Measurements from ENCODE around the gene NOL11.
A peak's percentile ranks its signal among the peaks of the same experiment; 100 is the strongest.
"Not testable (repeated sequence)": the region's sequence is repeated elsewhere in the genome, so short reads cannot be mapped to it uniquely, and the experiment has no call there.

NOL11 gene

DNA sequence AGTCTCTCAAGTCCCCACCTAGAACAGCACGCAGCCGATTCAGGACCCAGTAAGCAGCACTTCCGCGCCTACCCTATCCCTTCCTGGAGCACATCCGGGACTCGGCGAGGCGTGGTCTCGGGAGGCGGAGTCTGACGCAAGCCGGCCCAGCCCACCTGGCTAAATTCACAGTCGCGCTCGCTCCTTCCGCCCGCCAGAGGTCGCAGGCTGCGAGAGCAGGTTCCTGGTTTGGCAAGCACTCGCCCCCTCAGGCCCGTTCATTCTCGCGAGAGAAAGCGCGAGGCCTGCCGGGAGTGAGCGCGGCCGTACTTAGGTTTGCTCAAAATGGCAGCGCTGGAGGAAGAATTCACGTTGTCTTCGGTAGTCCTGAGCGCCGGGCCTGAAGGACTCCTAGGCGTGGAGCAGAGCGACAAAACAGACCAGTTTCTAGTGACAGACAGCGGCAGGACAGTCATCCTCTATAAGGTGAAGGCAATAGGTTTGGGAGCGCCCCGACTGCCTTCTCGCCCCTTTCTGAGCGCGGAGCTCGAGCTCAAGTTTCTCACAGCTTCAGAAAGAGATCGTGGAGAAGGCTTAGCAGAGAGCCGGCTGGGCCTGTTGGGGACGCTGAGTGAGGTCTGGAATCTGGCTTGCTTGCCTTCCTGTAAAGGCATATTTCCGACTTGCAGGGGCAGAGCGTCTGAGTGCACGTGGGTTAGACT, at the start of gene NOL11:
Gene NOL11 (plus strand): TSS at position 313 of the 701 bp plus-strand sequence. CDS start 12 bp downstream, at position 325.
- DNase-seq, result peak; percentile 100

- DNase-seq, result no peak
Measured at GRCh38 chr17:67671493-67671892, 46.2 kb upstream of the NOL11 start.

DNA sequence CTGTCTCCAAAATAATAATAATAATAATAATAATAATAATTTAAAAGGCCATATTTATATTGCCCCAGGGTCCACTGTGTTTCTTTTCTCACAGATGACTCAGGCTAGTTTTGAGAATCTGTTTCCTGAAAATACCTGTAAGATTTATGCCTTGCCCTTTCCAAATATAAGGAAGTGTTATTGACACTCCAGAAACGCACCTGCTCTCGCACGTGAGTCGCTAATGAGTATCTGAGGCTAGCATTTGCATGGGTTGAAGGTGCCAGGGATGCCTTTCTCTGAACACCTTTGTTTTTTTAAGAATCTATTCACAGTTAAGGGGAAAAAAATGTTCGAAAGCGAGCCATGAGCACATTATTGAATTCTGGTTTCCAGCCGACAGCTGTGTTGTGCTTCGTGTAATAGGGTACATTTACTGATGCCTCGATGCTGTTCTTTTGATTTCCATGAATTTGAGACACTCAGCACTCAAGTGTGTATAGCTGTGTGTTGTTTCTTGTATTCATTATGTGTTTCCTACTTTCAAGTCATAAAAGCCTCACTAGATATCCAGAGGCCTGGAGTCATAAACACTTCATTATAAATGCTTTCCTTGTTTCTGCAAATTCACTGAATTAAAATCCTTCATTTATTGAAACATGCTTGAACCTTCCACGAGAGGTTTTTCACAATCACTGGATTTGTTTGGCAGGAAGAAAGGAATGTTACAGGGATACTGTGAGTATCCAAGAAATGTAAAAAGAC, 45.0 kb upstream of the NOL11 start:
- no peak for DNase-seq

GRCh38 chr17:67675481-67675880, 42.3 kb upstream of the NOL11 start:
- no peak for DNase-seq

GRCh38 chr17:67676305-67676704, 41.4 kb upstream of the NOL11 start:
- no peak for DNase-seq

DNA sequence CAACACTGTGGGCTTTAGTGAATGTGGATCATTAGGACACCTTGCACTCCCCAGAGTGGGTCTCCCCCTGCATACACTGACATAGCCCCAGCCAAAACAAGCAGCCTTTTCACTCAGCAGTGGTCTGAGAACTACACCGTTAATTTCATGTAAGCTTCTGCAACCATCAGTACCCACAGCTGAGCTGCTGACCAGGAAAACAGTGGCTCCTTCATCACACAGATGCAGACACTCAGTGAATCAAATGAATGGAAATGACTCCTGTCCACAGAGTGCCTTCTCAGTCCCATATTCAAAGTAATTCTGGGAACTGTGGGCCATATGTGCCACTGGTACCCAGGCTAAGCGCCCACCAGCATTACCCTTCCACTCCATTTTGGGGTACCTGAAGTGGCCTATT, 39.3 kb upstream of the NOL11 start:
- DNase-seq, result no peak

GRCh38 chr17:67679225-67679624, 38.5 kb upstream of the NOL11 start:
- DNase-seq, result no peak

DNA sequence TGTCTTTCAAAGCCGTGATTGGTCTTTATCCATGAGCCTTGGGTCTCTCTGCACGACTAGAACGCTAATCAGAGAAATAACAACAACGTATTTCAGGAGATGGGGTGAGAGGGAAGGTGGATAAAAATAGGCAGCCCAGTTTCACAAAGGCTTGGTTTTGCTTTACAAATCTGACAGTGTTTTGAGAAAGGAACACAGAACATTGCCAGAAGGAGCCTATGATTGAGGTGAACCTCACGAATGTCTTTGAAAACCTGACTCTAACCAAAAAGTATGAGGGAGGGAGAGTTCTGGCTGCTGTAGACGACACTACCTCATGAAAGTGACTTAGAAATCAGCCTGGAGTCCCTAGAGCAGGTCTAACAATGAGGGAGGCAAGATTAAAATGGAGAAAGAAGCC, 38.0 kb upstream of the NOL11 start:
- no peak for DNase-seq

GRCh38 chr17:67680445-67681224, 37.1 kb upstream of the NOL11 start:
- no peak for DNase-seq

DNA sequence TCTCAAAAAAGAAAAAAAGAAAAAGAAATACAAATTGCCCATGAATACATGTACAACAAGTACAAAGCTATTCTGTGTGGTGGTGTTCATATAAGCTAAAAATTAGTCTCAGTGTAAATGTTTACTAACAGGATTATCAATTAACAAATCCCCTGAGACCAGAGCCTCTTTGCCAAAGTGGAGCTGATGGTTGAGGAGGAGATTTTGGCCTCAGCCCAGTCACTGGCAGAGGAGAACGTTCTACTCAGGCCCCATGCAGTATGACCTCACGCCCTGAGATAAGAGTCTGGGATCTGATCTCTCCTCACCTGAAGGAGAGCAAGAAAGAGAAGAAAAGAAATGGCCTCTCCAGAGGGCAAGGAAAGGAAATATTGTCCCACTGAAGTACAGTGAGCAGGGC, 35.5 kb upstream of the NOL11 start:
- DNase-seq, result no peak

DNA sequence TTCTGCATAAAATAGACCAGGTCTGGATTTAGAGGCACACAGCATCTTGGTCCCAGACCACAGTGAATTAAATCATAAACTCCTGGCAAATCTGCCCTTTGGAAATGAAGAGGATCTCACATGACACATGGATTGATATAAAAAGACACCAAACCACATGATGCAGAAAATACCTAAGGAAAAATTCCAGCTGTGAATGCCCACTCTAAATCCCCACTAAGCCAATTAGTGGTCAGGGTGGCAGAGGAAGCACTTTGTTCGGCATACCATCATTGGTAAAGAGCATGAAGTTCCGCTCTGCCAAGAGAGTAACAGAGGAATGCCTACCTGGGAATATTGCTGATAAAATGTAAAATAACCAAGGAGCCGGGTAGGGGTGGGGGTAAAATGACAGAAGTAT, 32.4 kb upstream of the NOL11 start:
- DNase-seq, result no peak

DNA sequence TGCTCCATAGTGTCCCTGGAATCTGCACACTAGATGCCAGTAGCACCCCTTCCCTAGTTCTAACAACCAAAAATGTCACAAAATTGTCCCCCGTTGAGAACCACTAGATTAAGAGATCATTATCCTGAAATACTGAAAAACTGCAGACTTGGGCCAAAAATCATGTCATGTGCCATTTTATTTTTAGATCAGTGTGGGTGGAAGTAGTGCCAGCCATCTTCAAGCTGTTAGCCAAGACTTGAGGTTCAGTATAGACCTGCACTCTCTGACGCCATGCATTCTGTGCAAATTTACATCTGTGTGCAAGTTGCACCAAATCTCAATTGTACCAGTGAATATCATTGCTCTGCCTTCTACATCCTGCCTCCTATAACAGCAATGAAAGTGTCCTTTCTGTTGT, 31.5 kb upstream of the NOL11 start:
- DNase-seq, result no peak

DNA sequence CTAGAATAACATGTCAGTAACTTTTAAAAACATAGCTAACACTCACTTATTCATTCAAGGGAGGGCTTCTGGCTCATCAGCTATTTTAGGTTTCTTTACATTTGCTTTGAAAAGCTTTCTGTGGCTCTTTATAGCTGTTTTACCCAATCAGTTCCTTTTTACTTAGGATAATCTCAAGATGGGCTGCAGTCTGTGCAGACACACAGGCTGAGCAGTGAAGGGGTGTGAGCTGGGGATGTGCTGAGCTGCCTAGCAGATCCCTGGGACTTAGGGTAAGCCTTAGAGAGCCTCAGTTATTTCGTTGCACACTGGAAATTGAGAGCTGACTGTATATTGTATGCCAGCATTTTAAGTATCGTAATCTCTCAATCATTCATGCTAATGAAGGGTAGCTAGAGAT, 30.2 kb upstream of the NOL11 start:
- no peak for DNase-seq

- DNase-seq, result peak; percentile 75
Measured at GRCh38 chr17:67689534-67690177, 28.1 kb upstream of the NOL11 start.

GRCh38 chr17:67693811-67694210, 23.9 kb upstream of the NOL11 start:
- no peak for DNase-seq

GRCh38 chr17:67696347-67696746, 21.4 kb upstream of the NOL11 start:
- DNase-seq, result no peak

GRCh38 chr17:67696853-67697498, 20.8 kb upstream of the NOL11 start:
- DNase-seq, result no peak

- DNase-seq, result no peak
Measured at GRCh38 chr17:67700037-67700724, 17.6 kb upstream of the NOL11 start.

DNA sequence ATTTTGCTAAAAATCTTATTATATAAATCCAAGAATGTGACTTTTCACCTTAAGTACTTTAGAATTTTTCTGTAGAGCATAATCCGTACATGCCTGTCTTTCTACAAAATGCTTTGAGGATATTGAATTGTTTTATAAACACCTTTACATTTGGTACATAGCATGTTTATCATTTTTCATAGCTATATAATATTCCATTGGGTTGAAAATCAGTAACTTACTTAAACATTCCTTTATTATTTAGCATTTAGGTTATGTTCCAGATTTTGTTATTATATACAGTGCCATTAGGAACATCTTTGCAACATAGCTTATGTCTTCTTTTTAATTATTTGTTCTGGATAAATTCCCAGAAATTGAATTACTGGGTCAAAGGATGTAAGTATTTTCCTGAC, 17.0 kb upstream of the NOL11 start:
- DNase-seq, result no peak

GRCh38 chr17:67702861-67703260, 14.9 kb upstream of the NOL11 start:
- DNase-seq, result not testable (repeated sequence)

GRCh38 chr17:67707442-67707841, 10.3 kb upstream of the NOL11 start:
- DNase-seq, result no peak

- no peak for DNase-seq
Measured at GRCh38 chr17:67708378-67708777, 9.4 kb upstream of the NOL11 start.
